K562 (cell line): Measurements from ENCODE around the gene SLC27A4. TPM values are rescaled to one million over a fixed set of nuclear protein-coding genes. Genes with fewer than 3 reads are reported as not detected.

ENCODE experiments used
- ATF7 ChIP-seq: fragments of 450-650 bp; IDR thresholded peaks from 2 replicates; pipeline ENCODE4 v1.7.1; 2014; ENCODE audit warnings: mild to moderate bottlenecking, moderate library complexity
- ESRRB ChIP-seq: fragments of 250-450 bp; sonication (Bioruptor Pico); IDR thresholded peaks from 2 replicates; pipeline ENCODE4 v1.5.0; 2020; ENCODE audit warnings: mild to moderate bottlenecking, moderate library complexity, borderline replicate concordance
- GATAD2A ChIP-seq: fragments of 450-650 bp; IDR thresholded peaks from 2 replicates; pipeline ENCODE4 v1.6.1; 2017
- IRF2 ChIP-seq: sonication (generic); formaldehyde crosslinking; IDR thresholded peaks from 2 replicates; pipeline ENCODE4 v1.8.1; 2022; ENCODE audit warnings: mild to moderate bottlenecking, missing genetic modification reagents
- KAT8 ChIP-seq: fragments of 450-650 bp; IDR thresholded peaks from 2 replicates; pipeline ENCODE4 v1.6.1; 2016; ENCODE audit warnings: low read depth, mild to moderate bottlenecking
- LCOR ChIP-seq: sonication (generic); formaldehyde crosslinking; IDR thresholded peaks from 2 replicates; pipeline ENCODE4 v1.8.0; 2022; ENCODE audit warnings: mild to moderate bottlenecking, missing genetic modification reagents
- PHF8 ChIP-seq: fragments of 200-600 bp; sonication (generic); IDR thresholded peaks from 2 replicates; pipeline ENCODE4 v1.6.1; 2012; ENCODE audit warnings: mixed run types, mild to moderate bottlenecking, inconsistent platforms, low read length, moderate library complexity, borderline replicate concordance
- TAF9B ChIP-seq: fragments of 450-650 bp; IDR thresholded peaks from 2 replicates; pipeline ENCODE4 v1.6.1; 2018; ENCODE audit warnings: mild to moderate bottlenecking; ENCODE audit not compliant: partially characterized antibody
- ZNF41 ChIP-seq: fragments of 250-450 bp; sonication (Bioruptor Pico); conservative IDR thresholded peaks from 2 replicates; pipeline ENCODE4 v1.4.0; 2020; ENCODE audit warnings: mild to moderate bottlenecking
- ZNF551 ChIP-seq: fragments of 250-450 bp; sonication (Bioruptor Pico); IDR thresholded peaks from 2 replicates; pipeline ENCODE4 v1.5.0; 2021; ENCODE audit warnings: mild to moderate bottlenecking, moderate library complexity
- ZNF707 ChIP-seq: fragments of 250-450 bp; sonication (Bioruptor Pico); conservative IDR thresholded peaks from 2 replicates; pipeline ENCODE4 v1.8.0; 2022; ENCODE audit warnings: inconsistent platforms, mild to moderate bottlenecking, moderate library complexity
- polyA plus RNA-seq, 8 experiments: library from polyadenylated mRNA; depleted of rRNA in 4 of 8; stranded (reverse) in 5 of 8; unstranded in 3 of 8; fragments of >200 nt; fragmentation: Nextera tagmentation in 2 of 8; fragmentation: Illumina TruSeq in 1 of 8; extraction: Ambion mirVana in 2 of 8; extraction: Trizol in 1 of 8; gene quantifications; 2 replicates each; pipeline versions ENCODE4 v1.2.1 to v1.2.3, GENCODE V29; 2011 to 2014; ENCODE audit warnings: inconsistent platforms in 1 of 8, missing spikeins in 1 of 8
- total RNA-seq, 7 experiments: library from RNA; depleted of rRNA in 6 of 7; stranded (reverse); fragments of >200 nt in 6 of 7; fragmentation: Illumina TruSeq in 2 of 7; extraction: Trizol in 2 of 7; gene quantifications; 2 replicates each; pipeline versions ENCODE4 v1.2.1 to v1.2.3, GENCODE V29; 2011 to 2021; ENCODE audit warnings: low replicate concordance in 1 of 7
- TF ChIP-seq, protein P1 (sequence below): fragments of 450-650 bp; IDR thresholded peaks from 2 replicates; pipeline ENCODE4 v1.6.1; 2016; ENCODE audit warnings: mild to moderate bottlenecking, moderate library complexity
- TF ChIP-seq, protein P2 (sequence below): sonication (generic); formaldehyde crosslinking; IDR thresholded peaks from 2 replicates; pipeline ENCODE4 v1.9.0; 2022; ENCODE audit warnings: mild to moderate bottlenecking, missing genetic modification reagents
- TF ChIP-seq, protein P3 (sequence below): fragments of 250-450 bp; sonication (Bioruptor Pico); IDR thresholded peaks from 2 replicates; pipeline ENCODE4 v1.4.0; 2020; ENCODE audit warnings: mild to moderate bottlenecking, moderate library complexity

Gene SLC27A4
- total and polyA plus RNA-seq, 9 of the 15 experiments (the other 6 are each of a cell fraction or from before 2014, with no cell fraction given), result 0.25 to 35.7 (median 14.0) TPM

- TF ChIP-seq, protein P1, sequence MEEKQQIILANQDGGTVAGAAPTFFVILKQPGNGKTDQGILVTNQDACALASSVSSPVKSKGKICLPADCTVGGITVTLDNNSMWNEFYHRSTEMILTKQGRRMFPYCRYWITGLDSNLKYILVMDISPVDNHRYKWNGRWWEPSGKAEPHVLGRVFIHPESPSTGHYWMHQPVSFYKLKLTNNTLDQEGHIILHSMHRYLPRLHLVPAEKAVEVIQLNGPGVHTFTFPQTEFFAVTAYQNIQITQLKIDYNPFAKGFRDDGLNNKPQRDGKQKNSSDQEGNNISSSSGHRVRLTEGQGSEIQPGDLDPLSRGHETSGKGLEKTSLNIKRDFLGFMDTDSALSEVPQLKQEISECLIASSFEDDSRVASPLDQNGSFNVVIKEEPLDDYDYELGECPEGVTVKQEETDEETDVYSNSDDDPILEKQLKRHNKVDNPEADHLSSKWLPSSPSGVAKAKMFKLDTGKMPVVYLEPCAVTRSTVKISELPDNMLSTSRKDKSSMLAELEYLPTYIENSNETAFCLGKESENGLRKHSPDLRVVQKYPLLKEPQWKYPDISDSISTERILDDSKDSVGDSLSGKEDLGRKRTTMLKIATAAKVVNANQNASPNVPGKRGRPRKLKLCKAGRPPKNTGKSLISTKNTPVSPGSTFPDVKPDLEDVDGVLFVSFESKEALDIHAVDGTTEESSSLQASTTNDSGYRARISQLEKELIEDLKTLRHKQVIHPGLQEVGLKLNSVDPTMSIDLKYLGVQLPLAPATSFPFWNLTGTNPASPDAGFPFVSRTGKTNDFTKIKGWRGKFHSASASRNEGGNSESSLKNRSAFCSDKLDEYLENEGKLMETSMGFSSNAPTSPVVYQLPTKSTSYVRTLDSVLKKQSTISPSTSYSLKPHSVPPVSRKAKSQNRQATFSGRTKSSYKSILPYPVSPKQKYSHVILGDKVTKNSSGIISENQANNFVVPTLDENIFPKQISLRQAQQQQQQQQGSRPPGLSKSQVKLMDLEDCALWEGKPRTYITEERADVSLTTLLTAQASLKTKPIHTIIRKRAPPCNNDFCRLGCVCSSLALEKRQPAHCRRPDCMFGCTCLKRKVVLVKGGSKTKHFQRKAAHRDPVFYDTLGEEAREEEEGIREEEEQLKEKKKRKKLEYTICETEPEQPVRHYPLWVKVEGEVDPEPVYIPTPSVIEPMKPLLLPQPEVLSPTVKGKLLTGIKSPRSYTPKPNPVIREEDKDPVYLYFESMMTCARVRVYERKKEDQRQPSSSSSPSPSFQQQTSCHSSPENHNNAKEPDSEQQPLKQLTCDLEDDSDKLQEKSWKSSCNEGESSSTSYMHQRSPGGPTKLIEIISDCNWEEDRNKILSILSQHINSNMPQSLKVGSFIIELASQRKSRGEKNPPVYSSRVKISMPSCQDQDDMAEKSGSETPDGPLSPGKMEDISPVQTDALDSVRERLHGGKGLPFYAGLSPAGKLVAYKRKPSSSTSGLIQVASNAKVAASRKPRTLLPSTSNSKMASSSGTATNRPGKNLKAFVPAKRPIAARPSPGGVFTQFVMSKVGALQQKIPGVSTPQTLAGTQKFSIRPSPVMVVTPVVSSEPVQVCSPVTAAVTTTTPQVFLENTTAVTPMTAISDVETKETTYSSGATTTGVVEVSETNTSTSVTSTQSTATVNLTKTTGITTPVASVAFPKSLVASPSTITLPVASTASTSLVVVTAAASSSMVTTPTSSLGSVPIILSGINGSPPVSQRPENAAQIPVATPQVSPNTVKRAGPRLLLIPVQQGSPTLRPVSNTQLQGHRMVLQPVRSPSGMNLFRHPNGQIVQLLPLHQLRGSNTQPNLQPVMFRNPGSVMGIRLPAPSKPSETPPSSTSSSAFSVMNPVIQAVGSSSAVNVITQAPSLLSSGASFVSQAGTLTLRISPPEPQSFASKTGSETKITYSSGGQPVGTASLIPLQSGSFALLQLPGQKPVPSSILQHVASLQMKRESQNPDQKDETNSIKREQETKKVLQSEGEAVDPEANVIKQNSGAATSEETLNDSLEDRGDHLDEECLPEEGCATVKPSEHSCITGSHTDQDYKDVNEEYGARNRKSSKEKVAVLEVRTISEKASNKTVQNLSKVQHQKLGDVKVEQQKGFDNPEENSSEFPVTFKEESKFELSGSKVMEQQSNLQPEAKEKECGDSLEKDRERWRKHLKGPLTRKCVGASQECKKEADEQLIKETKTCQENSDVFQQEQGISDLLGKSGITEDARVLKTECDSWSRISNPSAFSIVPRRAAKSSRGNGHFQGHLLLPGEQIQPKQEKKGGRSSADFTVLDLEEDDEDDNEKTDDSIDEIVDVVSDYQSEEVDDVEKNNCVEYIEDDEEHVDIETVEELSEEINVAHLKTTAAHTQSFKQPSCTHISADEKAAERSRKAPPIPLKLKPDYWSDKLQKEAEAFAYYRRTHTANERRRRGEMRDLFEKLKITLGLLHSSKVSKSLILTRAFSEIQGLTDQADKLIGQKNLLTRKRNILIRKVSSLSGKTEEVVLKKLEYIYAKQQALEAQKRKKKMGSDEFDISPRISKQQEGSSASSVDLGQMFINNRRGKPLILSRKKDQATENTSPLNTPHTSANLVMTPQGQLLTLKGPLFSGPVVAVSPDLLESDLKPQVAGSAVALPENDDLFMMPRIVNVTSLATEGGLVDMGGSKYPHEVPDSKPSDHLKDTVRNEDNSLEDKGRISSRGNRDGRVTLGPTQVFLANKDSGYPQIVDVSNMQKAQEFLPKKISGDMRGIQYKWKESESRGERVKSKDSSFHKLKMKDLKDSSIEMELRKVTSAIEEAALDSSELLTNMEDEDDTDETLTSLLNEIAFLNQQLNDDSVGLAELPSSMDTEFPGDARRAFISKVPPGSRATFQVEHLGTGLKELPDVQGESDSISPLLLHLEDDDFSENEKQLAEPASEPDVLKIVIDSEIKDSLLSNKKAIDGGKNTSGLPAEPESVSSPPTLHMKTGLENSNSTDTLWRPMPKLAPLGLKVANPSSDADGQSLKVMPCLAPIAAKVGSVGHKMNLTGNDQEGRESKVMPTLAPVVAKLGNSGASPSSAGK, result no peak
- TF ChIP-seq ESRRB (no peak), TAF9B (no peak), LCOR (CRISPR knock-in tag) (no peak), IRF2 (CRISPR knock-in tag) (no peak), ZNF707 (CRISPR knock-in tag) (no peak), ZNF551 (CRISPR knock-in tag) (no peak), PHF8 (peak; percentile 94), ATF7 (no peak), GATAD2A (0 out of 2 replicates have a peak, but pooled peaks have one; percentile 36), ZNF41 (CRISPR knock-in tag) (no peak), KAT8 (0 out of 2 replicates have a peak, but pooled peaks have one; percentile 56)
- TF ChIP-seq, protein P2, sequence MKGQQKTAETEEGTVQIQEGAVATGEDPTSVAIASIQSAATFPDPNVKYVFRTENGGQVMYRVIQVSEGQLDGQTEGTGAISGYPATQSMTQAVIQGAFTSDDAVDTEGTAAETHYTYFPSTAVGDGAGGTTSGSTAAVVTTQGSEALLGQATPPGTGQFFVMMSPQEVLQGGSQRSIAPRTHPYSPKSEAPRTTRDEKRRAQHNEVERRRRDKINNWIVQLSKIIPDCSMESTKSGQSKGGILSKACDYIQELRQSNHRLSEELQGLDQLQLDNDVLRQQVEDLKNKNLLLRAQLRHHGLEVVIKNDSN (CRISPR knock-in tag), result no peak
- TF ChIP-seq, protein P3, sequence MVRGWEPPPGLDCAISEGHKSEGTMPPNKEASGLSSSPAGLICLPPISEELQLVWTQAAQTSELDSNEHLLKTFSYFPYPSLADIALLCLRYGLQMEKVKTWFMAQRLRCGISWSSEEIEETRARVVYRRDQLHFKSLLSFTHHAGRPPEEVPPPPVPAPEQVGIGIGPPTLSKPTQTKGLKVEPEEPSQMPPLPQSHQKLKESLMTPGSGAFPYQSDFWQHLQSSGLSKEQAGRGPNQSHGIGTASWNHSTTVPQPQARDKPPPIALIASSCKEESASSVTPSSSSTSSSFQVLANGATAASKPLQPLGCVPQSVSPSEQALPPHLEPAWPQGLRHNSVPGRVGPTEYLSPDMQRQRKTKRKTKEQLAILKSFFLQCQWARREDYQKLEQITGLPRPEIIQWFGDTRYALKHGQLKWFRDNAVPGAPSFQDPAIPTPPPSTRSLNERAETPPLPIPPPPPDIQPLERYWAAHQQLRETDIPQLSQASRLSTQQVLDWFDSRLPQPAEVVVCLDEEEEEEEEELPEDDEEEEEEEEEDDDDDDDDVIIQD (CRISPR knock-in tag), result no peak
Measured at GRCh38 chr9:128370752-128371629, 30.7 kb downstream of the SLC27A4 start, which contains the start of gene URM1 (continued).
